GM10266 (cell line): ENCODE measurements around the gene FEV.

ENCODE experiments used
- DNase-seq: peaks from one replicate; pipeline ENCODE4 v3.0.0; 2012; ENCODE audit errors: extremely low spot score
- CTCF ChIP-seq: IDR thresholded peaks from 2 replicates; pipeline ENCODE4 v1.5.1; 2012; ENCODE audit warnings: mild to moderate bottlenecking, low read depth; ENCODE audit not compliant: control insufficient read depth, insufficient read depth; ENCODE audit errors: missing control alignments

Gene FEV

GRCh38 chr2:218985325-218986091 is 524 bp upstream of the FEV start:
- DNase-seq: peak; percentile 20
- no peak for TF ChIP-seq CTCF

- peak; percentile 49 for DNase-seq
- TF ChIP-seq CTCF: no peak
Observed at GRCh38 chr2:218984239-218985020, 554 bp downstream of the FEV start.

GRCh38 chr2:218983934-218984238 is 1.1 kb downstream of the FEV start:
- no peak for TF ChIP-seq CTCF

GRCh38 chr2:218983263-218983933 is 1.6 kb downstream of the FEV start:
- peak; percentile 39 for DNase-seq
- TF ChIP-seq CTCF: no peak

More at GRCh38 chr2:218983934-218984238, 1.1 kb downstream of the FEV start:
- DNase-seq: no peak

- DNase-seq: no peak
- no peak for TF ChIP-seq CTCF
Observed at GRCh38 chr2:218982586-218983262, 2.3 kb downstream of the FEV start.

GRCh38 chr2:218981881-218982585 is 3.0 kb downstream of the FEV start:
- TF ChIP-seq CTCF: no peak
- DNase-seq: no peak
